Body of pancreas (tissue), 4 donors: Measurements from ENCODE around the gene KCNMB1. TPM values are rescaled to one million over a fixed set of nuclear protein-coding genes. Genes with fewer than 3 reads are reported as not detected.
A peak's percentile ranks its signal among the peaks of the same experiment; 100 is the strongest.

Experiments
- ATAC-seq: fragments of 150-250 bp; one replicate; pipeline ENCODE4 v1.9.1; 2016
- DNase-seq, 4 donors: peaks; one replicate each; pipeline ENCODE4 v3.0.0-alpha.2; 2019
- H3K27ac ChIP-seq, 4 donors: fragments of 200-600 bp; sonication (generic); 1 replicate in 3 of 4; 2 replicates in 1 of 4; pipeline versions ENCODE4 v1.5.1 to v1.6.1; 2016 to 2019; ENCODE audit warnings: mild to moderate bottlenecking in 1 of 4, mixed read lengths in 1 of 4, moderate library complexity in 1 of 4
- H3K27me3 ChIP-seq, 2 donors: fragments of 200-600 bp; sonication (generic); one replicate each; pipeline ENCODE4 v1.6.0; 2016; ENCODE audit warnings: mild to moderate bottlenecking in 1 of 2
- H3K36me3 ChIP-seq, 2 donors: fragments of 200-600 bp; sonication (generic); replicated peaks in 1 of 2; 2 replicates each; pipeline ENCODE4 v1.5.1; 2016; ENCODE audit warnings: low read depth in 2 of 2; ENCODE audit not compliant: insufficient read depth in 1 of 2
- H3K4me1 ChIP-seq: fragments of 200-600 bp; sonication (generic); one replicate; pipeline ENCODE4 v1.6.0; 2016
- H3K4me3 ChIP-seq, 2 donors: fragments of 200-600 bp; sonication (generic); 1 replicate in 1 of 2; 2 replicates in 1 of 2; pipeline ENCODE4 v1.5.1; 2016 to 2019
- H3K9me3 ChIP-seq, 3 donors: fragments of 200-600 bp; sonication (generic); 1 replicate in 2 of 3; 2 replicates in 1 of 3; pipeline ENCODE4 v1.5.1; 2016
- POLR2A ChIP-seq, 3 donors: fragments of 450-650 bp; IDR thresholded peaks; one replicate each; pipeline ENCODE4 v1.6.1; 2016; ENCODE audit warnings: antibody characterized with exemption in 3 of 3, mild to moderate bottlenecking in 2 of 3
- WGBS, 2 donors: methylation state at CpG; one replicate each; pipeline ENCODE4 v1.1.5; 2017; 5-methylcytosine and 5-hydroxymethylcytosine counted together
- intact Hi-C: fragments of 100-400 bp; cut with DNase I; formaldehyde crosslinking; loops from one replicate; pipeline ENCODE4 v1.15.1; 2023
- total RNA-seq, 2 donors: library from RNA; depleted of rRNA; stranded (reverse); fragments of >200 nt; gene quantifications; one replicate each; pipeline ENCODE4 v1.1.0, GENCODE V29; 2016
- TF ChIP-seq, protein P1 (sequence below), 7 experiments: fragments of 450-650 bp in 4 of 7; fragments of 200-600 bp in 3 of 7; sonication (generic) in 3 of 7; IDR thresholded peaks; one replicate each; pipeline ENCODE4 v1.5.1; 2016 to 2019; ENCODE audit warnings: antibody characterized with exemption in 7 of 7

KCNMB1 gene
- total RNA-seq, 2 donors from 2014 or later = 0.99 TPM; not detected in 1

DNA sequence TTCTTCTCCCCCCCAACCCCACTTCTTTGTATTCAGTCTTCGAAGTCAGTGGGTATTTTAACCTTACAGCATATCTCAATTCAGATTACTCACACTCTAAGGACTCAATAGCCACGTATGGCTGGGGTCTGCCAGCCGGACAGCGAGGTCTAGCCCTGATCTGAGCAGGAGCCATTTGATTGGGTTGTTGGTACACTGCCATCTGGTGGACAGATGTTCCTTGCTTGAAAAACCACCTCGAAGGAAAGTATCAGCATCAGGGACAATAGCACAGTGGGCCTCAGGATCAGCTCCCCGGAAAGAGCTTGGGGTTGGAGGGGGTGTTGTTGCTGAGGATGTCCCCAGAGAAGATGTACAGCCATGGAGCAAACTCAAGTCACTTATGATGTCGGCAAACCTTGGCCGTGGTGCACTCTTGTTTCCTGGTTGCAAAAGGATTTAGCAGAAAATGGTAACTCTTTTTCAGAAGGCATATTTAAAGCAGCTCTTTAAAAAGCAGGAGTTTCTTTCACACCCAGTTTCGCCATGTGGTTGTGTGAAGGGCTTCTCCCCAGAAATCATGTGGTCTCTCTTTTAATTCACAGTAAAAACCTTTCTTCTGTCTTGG, 31.7 kb upstream of the KCNMB1 start:
- no peaks in the 10 kb centered on the region for H3K27me3 ChIP-seq
- H3K36me3 ChIP-seq = no peaks in the 10 kb centered on the region
- intact Hi-C loops = loop anchor here (10.0 kb wide), 1 partner anchor 156 kb away; no protein-coding TSS in a partner anchor
- no peak overlapping the region for H3K27ac ChIP-seq
- H3K4me3 ChIP-seq = no peak overlapping the region
- peak; percentile 54 to 62 (median 57) for DNase-seq
- peaks cover 4% of the 10 kb centered on the region for H3K4me1 ChIP-seq
- peak; percentile 55 for ATAC-seq
- H3K9me3 ChIP-seq = no peaks in the 10 kb centered on the region
- no peak for TF ChIP-seq POLR2A (IDR thresholded peaks at IDR 0.05)
- TF ChIP-seq, protein P1, sequence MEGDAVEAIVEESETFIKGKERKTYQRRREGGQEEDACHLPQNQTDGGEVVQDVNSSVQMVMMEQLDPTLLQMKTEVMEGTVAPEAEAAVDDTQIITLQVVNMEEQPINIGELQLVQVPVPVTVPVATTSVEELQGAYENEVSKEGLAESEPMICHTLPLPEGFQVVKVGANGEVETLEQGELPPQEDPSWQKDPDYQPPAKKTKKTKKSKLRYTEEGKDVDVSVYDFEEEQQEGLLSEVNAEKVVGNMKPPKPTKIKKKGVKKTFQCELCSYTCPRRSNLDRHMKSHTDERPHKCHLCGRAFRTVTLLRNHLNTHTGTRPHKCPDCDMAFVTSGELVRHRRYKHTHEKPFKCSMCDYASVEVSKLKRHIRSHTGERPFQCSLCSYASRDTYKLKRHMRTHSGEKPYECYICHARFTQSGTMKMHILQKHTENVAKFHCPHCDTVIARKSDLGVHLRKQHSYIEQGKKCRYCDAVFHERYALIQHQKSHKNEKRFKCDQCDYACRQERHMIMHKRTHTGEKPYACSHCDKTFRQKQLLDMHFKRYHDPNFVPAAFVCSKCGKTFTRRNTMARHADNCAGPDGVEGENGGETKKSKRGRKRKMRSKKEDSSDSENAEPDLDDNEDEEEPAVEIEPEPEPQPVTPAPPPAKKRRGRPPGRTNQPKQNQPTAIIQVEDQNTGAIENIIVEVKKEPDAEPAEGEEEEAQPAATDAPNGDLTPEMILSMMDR (IDR thresholded peaks at IDR 0.05) = peak; percentile 42 to 69 (median 62)
- 14 to 19% methylated on average over 9 of the region's 9 CpGs for WGBS, 2 donors

DNA sequence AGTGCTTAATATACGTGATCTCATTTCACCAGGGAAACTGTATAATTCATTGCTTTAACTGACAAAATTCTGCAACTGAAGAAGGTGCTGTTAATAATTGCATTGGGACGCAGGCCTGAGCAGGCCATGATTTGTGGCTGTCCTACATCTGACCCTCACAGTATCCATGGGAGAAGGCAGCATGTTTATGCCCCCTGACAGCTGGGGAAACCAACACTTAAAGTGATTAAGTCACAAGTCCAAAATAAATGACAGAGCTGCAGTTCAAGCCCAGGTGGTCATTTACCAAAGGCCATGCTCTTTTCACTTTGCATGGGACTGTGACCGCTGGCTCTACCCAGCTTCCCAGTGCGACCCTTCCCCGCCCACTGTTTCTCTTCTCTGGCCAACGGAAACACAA, 30.5 kb upstream of the KCNMB1 start:
- no peak for ATAC-seq
- no peaks in the 10 kb centered on the region for H3K36me3 ChIP-seq
- peaks cover 4% of the 10 kb centered on the region for H3K4me1 ChIP-seq
- H3K4me3 ChIP-seq = no peak overlapping the region
- WGBS, 2 donors = 59 to 68% methylated on average over 6 of the region's 6 CpGs
- TF ChIP-seq POLR2A (IDR thresholded peaks at IDR 0.05) = no peak
- TF ChIP-seq, protein P1 (IDR thresholded peaks at IDR 0.05) = no peak
- H3K27ac ChIP-seq = no peak overlapping the region
- intact Hi-C loops = loop anchor here (10.0 kb wide), 2 partner anchors 155 to 195 kb away; no protein-coding TSS in a partner anchor
- no peaks in the 10 kb centered on the region for H3K9me3 ChIP-seq
- no peaks in the 10 kb centered on the region for H3K27me3 ChIP-seq
- DNase-seq = no peak

DNA sequence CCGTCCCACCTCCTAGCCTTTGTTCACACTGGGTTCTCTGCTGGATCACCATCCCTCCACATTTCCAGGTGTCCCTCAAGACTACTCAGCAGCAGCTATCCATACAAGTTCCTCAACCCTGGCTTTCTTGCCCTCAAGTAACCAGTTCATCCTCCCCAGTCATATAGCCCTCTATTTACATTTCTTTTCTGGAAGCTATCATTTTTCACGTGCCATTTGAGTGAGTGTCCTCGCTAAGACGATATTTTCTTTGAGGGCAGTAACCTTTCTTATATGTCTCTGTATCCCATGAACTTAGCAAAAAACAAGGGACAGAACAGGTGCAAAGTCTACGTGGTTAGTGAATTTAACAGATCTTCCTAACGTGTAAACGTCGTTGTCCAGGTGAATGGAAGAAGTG, 29.6 kb upstream of the KCNMB1 start:
- Histone ChIP-seq H3K27me3 (no peaks in the 10 kb centered on the region), H3K27ac (no peak overlapping the region), H3K4me1 (peaks cover 4% of the 10 kb centered on the region), H3K9me3 (no peaks in the 10 kb centered on the region), H3K36me3 (no peaks in the 10 kb centered on the region), H3K4me3 (no peak overlapping the region)
- DNase-seq (no peak), ATAC-seq (no peak)
- no peak for TF ChIP-seq POLR2A (IDR thresholded peaks at IDR 0.05)
- TF ChIP-seq, protein P1 (IDR thresholded peaks at IDR 0.05) = no peak
- 50 to 64% methylated on average over 8 of the region's 8 CpGs for WGBS, 2 donors
- intact Hi-C loops = loop anchor here (10.0 kb wide), 1 partner anchor 194 kb away; no protein-coding TSS in a partner anchor

GRCh38 chr5:170416526-170416925, 27.4 kb upstream of the KCNMB1 start:
- Histone ChIP-seq H3K4me3 (no peak overlapping the region), H3K4me1 (peaks cover 4% of the 10 kb centered on the region), H3K36me3 (no peaks in the 10 kb centered on the region), H3K9me3 (no peaks in the 10 kb centered on the region), H3K27me3 (no peaks in the 10 kb centered on the region), H3K27ac (no peak overlapping the region)
- ATAC-seq (no peak), DNase-seq (no peak)
- intact Hi-C loops = loop anchor here (10.0 kb wide), 1 partner anchor 192 kb away; no protein-coding TSS in a partner anchor
- WGBS, 2 donors = 57 to 63% methylated on average over 4 of the region's 4 CpGs
- TF ChIP-seq POLR2A (IDR thresholded peaks at IDR 0.05) = no peak
- TF ChIP-seq, protein P1 (IDR thresholded peaks at IDR 0.05) = no peak

- no peaks in the 10 kb centered on the region for H3K27me3 ChIP-seq
- H3K27ac ChIP-seq = no peak overlapping the region
- H3K4me3 ChIP-seq = no peak overlapping the region
- no peaks in the 10 kb centered on the region for H3K36me3 ChIP-seq
- H3K4me1 ChIP-seq = no peaks in the 10 kb centered on the region
- DNase-seq (no peak), ATAC-seq (no peak)
- TF ChIP-seq, protein P1 (IDR thresholded peaks at IDR 0.05) = no peak
- no peak for TF ChIP-seq POLR2A (IDR thresholded peaks at IDR 0.05)
- intact Hi-C loops = loop anchor here (10.0 kb wide), 1 partner anchor 190 kb away; no protein-coding TSS in a partner anchor
- WGBS, 2 donors = 78 to 89% methylated on average over 6 of the region's 6 CpGs
- no peaks in the 10 kb centered on the region for H3K9me3 ChIP-seq
Measured at GRCh38 chr5:170414786-170415185, 25.6 kb upstream of the KCNMB1 start.
